ENCODE data around the gene VAV2.

DNA sequence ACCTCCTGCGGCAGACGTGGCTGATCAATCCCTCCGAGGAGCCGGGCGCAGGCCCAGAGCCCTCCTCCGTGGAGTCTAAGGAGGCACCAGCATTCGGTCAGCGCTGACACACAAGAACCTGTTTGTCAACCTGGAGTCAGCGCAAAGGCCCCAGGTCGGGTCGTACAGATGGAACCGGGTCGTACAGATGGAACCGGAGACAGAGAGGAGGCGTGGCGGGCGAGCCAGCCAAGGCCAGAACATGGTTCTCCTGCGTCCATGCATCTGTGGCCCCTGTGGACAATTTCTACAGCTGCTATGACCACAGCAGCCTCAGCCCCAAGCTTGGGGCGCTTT, 128.9 kb downstream of the VAV2 start:
- no peak for TF ChIP-seq POLR2A (IDR thresholded peaks at IDR 0.05)
- TF ChIP-seq, protein P1, sequence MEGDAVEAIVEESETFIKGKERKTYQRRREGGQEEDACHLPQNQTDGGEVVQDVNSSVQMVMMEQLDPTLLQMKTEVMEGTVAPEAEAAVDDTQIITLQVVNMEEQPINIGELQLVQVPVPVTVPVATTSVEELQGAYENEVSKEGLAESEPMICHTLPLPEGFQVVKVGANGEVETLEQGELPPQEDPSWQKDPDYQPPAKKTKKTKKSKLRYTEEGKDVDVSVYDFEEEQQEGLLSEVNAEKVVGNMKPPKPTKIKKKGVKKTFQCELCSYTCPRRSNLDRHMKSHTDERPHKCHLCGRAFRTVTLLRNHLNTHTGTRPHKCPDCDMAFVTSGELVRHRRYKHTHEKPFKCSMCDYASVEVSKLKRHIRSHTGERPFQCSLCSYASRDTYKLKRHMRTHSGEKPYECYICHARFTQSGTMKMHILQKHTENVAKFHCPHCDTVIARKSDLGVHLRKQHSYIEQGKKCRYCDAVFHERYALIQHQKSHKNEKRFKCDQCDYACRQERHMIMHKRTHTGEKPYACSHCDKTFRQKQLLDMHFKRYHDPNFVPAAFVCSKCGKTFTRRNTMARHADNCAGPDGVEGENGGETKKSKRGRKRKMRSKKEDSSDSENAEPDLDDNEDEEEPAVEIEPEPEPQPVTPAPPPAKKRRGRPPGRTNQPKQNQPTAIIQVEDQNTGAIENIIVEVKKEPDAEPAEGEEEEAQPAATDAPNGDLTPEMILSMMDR (IDR thresholded peaks at IDR 0.05) = no peak
- no peak for TF ChIP-seq POLR2AphosphoS5 (IDR thresholded peaks at IDR 0.05; ENCODE audit: insufficient read depth in 1 of 2, low read depth in 1 of 2)
